ENCODE data around the gene ABCG4.
"Not testable (repeated sequence)": the region's sequence is repeated elsewhere in the genome, so short reads cannot be mapped to it uniquely, and the experiment has no call there.

ABCG4 gene

GRCh38 chr11:119188887-119189286, 40.0 kb downstream of the ABCG4 start:
- H3K36me3 ChIP-seq (ENCODE audit: insufficient read depth, low read length), result no peaks in the 10 kb centered on the region
- H3K4me3 ChIP-seq (ENCODE audit: low read depth in 1 of 2, low read length in 2 of 2), result no peak overlapping the region
- H3K9ac ChIP-seq (ENCODE audit: low read length), result no peak overlapping the region
- no peaks in the 10 kb centered on the region for H3K27me3 ChIP-seq (ENCODE audit: control insufficient read depth in 1 of 2, insufficient read depth in 2 of 2, low read length in 2 of 2)
- H3K9me3 ChIP-seq (ENCODE audit: low read length), result no peaks in the 10 kb centered on the region
- H3K27ac ChIP-seq (ENCODE audit: low read depth, low read length), result no peak overlapping the region
- no peaks in the 10 kb centered on the region for H3K4me1 ChIP-seq (ENCODE audit: insufficient read depth, low read length)

DNA sequence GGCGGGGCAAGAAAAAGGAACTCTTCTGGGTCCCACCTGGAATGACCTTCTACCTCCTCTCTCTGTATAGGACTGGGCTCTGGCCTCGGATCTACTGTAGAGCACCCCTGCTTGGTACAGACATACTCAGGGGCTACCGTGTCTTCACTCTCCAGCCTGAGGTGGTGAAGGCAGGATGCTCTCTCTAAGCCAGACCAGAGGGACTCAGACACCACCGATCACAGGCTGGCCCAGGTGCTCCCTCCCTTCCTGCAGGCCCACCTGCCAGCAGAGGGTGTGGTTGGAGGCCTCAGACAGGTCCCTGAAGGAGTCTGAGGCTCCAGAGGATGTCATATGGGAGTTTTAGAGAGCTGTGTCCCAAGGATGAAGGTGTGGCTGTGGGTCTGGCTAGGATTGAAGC, 40.5 kb downstream of the ABCG4 start:
- H3K27me3 ChIP-seq (ENCODE audit: control insufficient read depth in 1 of 2, insufficient read depth in 2 of 2, low read length in 2 of 2), result no peaks in the 10 kb centered on the region
- no peak overlapping the region for H3K9ac ChIP-seq (ENCODE audit: low read length)
- no peak overlapping the region for H3K4me3 ChIP-seq (ENCODE audit: low read depth in 1 of 2, low read length in 2 of 2)
- H3K36me3 ChIP-seq (ENCODE audit: insufficient read depth, low read length), result no peaks in the 10 kb centered on the region
- no peaks in the 10 kb centered on the region for H3K4me1 ChIP-seq (ENCODE audit: insufficient read depth, low read length)
- no peak overlapping the region for H3K27ac ChIP-seq (ENCODE audit: low read depth, low read length)
- H3K9me3 ChIP-seq (ENCODE audit: low read length), result no peaks in the 10 kb centered on the region

GRCh38 chr11:119190531-119190930, 41.7 kb downstream of the ABCG4 start:
- H3K4me3 ChIP-seq (ENCODE audit: low read depth in 1 of 2, low read length in 2 of 2), result no peak overlapping the region
- no peaks in the 10 kb centered on the region for H3K9me3 ChIP-seq (ENCODE audit: low read length)
- no peak overlapping the region for H3K27ac ChIP-seq (ENCODE audit: low read depth, low read length)
- no peak overlapping the region for H3K9ac ChIP-seq (ENCODE audit: low read length)
- no peaks in the 10 kb centered on the region for H3K27me3 ChIP-seq (ENCODE audit: control insufficient read depth in 1 of 2, insufficient read depth in 2 of 2, low read length in 2 of 2)
- no peaks in the 10 kb centered on the region for H3K4me1 ChIP-seq (ENCODE audit: insufficient read depth, low read length)
- no peaks in the 10 kb centered on the region for H3K36me3 ChIP-seq (ENCODE audit: insufficient read depth, low read length)

- H3K27me3 ChIP-seq (ENCODE audit: control insufficient read depth in 1 of 2, insufficient read depth in 2 of 2, low read length in 2 of 2); H3K9me3 ChIP-seq (ENCODE audit: low read length); H3K4me3 ChIP-seq (ENCODE audit: low read depth in 1 of 2, low read length in 2 of 2); H3K36me3 ChIP-seq (ENCODE audit: insufficient read depth, low read length); H3K9ac ChIP-seq (ENCODE audit: low read length); H3K4me1 ChIP-seq (ENCODE audit: insufficient read depth, low read length); H3K27ac ChIP-seq (ENCODE audit: low read depth, low read length): not testable (repeated sequence)
These were observed 42.4 kb downstream of the ABCG4 start for GRCh38 chr11:119191265-119191664.

DNA sequence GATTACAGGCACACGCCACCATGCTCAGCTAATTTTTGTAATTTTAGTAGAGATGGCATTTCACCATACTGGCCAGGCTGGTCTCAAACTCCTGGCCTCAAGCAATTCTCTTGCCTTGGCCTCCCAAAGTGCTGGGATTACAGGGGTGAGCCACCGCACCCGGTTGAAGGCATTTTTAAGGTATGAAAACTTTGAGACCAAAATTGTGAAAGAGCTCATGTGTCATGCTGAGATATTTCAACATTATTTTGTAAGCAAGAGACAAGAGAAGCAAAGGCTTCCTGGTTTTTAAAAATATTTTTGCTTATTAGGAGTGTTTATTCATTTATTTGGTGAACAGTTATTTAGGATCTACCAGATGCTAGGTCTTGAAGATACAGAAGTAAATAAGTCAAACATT, 43.3 kb downstream of the ABCG4 start:
- H3K27ac ChIP-seq (ENCODE audit: low read depth, low read length), result no peak overlapping the region
- no peaks in the 10 kb centered on the region for H3K36me3 ChIP-seq (ENCODE audit: insufficient read depth, low read length)
- H3K9me3 ChIP-seq (ENCODE audit: low read length), result no peaks in the 10 kb centered on the region
- H3K27me3 ChIP-seq (ENCODE audit: control insufficient read depth in 1 of 2, insufficient read depth in 2 of 2, low read length in 2 of 2), result no peaks in the 10 kb centered on the region
- no peak overlapping the region for H3K4me3 ChIP-seq (ENCODE audit: low read depth in 1 of 2, low read length in 2 of 2)
- peaks cover 5% of the 10 kb centered on the region for H3K4me1 ChIP-seq (ENCODE audit: insufficient read depth, low read length)
- no peak overlapping the region for H3K9ac ChIP-seq (ENCODE audit: low read length)

GRCh38 chr11:119193001-119193400, 44.1 kb downstream of the ABCG4 start:
- no peak overlapping the region for H3K4me3 ChIP-seq (ENCODE audit: low read depth in 1 of 2, low read length in 2 of 2)
- peaks cover 6% of the 10 kb centered on the region for H3K4me1 ChIP-seq (ENCODE audit: insufficient read depth, low read length)
- no peaks in the 10 kb centered on the region for H3K36me3 ChIP-seq (ENCODE audit: insufficient read depth, low read length)
- H3K27ac ChIP-seq (ENCODE audit: low read depth, low read length), result no peak overlapping the region
- H3K27me3 ChIP-seq (ENCODE audit: control insufficient read depth in 1 of 2, insufficient read depth in 2 of 2, low read length in 2 of 2), result no peaks in the 10 kb centered on the region
- no peaks in the 10 kb centered on the region for H3K9me3 ChIP-seq (ENCODE audit: low read length)
- no peak overlapping the region for H3K9ac ChIP-seq (ENCODE audit: low read length)

DNA sequence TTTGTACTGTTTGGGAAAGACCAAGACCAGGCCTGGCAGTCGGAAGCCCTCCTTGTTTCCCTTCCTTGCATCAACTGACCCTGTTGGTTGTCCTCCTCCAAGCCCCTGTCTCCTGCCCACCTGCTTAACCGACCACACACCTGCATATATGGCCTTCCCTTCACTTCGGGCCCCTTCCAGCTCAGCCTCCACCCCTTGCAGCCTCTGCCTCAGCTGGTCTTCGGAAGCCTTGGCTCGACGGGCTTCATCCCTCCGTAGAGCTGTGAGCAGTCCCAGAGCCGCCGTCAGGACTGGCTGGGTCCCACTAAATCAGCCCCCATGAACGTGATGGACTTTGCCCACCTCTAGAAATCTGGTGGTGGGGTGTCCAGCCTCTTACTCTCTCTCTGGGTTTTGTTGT, 44.8 kb downstream of the ABCG4 start:
- H3K27ac ChIP-seq (ENCODE audit: low read depth, low read length), result no peak overlapping the region
- H3K4me3 ChIP-seq (ENCODE audit: low read depth in 1 of 2, low read length in 2 of 2), result no peak overlapping the region
- no peak overlapping the region for H3K9ac ChIP-seq (ENCODE audit: low read length)
- H3K27me3 ChIP-seq (ENCODE audit: control insufficient read depth in 1 of 2, insufficient read depth in 2 of 2, low read length in 2 of 2), result no peaks in the 10 kb centered on the region
- no peaks in the 10 kb centered on the region for H3K36me3 ChIP-seq (ENCODE audit: insufficient read depth, low read length)
- peaks cover 6% of the 10 kb centered on the region for H3K4me1 ChIP-seq (ENCODE audit: insufficient read depth, low read length)
- H3K9me3 ChIP-seq (ENCODE audit: low read length), result no peaks in the 10 kb centered on the region

GRCh38 chr11:119194811-119195440, 46.1 kb downstream of the ABCG4 start:
- Histone ChIP-seq H3K27ac (ENCODE audit: low read depth, low read length) (no peak overlapping the region), H3K4me3 (ENCODE audit: low read depth in 1 of 2, low read length in 2 of 2) (no peak overlapping the region), H3K9me3 (ENCODE audit: low read length) (no peaks in the 10 kb centered on the region), H3K9ac (ENCODE audit: low read length) (no peak overlapping the region), H3K27me3 (ENCODE audit: control insufficient read depth in 1 of 2, insufficient read depth in 2 of 2, low read length in 2 of 2) (no peaks in the 10 kb centered on the region), H3K4me1 (ENCODE audit: insufficient read depth, low read length) (peaks cover 6% of the 10 kb centered on the region), H3K36me3 (ENCODE audit: insufficient read depth, low read length) (no peaks in the 10 kb centered on the region)

DNA sequence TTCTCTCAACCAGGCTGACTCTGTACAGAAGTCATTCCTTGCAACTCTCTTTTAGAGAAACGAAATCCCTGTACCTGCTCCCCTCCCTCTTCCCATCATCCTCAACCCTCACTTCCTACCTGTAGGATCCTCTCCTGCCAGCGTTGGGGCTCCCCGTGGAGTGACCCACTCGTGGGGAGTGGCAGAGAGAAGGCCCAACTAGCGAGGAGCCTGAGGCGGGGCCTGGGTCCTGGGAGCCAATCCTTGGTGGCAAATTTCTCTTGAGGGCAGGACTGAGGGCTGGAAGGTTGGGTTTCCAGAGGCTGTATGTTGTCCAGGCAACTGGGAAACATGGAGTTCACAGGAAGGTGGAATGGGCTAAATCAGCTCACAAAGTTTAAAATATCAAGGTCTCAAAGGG, 46.8 kb downstream of the ABCG4 start:
- Histone ChIP-seq H3K36me3 (ENCODE audit: insufficient read depth, low read length) (no peaks in the 10 kb centered on the region), H3K9me3 (ENCODE audit: low read length) (no peaks in the 10 kb centered on the region), H3K9ac (ENCODE audit: low read length) (no peak overlapping the region), H3K4me1 (ENCODE audit: insufficient read depth, low read length) (peaks cover 6% of the 10 kb centered on the region), H3K27ac (ENCODE audit: low read depth, low read length) (no peak overlapping the region), H3K27me3 (ENCODE audit: control insufficient read depth in 1 of 2, insufficient read depth in 2 of 2, low read length in 2 of 2) (no peaks in the 10 kb centered on the region), H3K4me3 (ENCODE audit: low read depth in 1 of 2, low read length in 2 of 2) (no peak overlapping the region)

GRCh38 chr11:119196833-119197483, 48.1 kb downstream of the ABCG4 start:
- Histone ChIP-seq H3K36me3 (ENCODE audit: insufficient read depth, low read length) (no peaks in the 10 kb centered on the region), H3K4me3 (ENCODE audit: low read depth in 1 of 2, low read length in 2 of 2) (no peak overlapping the region), H3K27me3 (ENCODE audit: control insufficient read depth in 1 of 2, insufficient read depth in 2 of 2, low read length in 2 of 2) (no peaks in the 10 kb centered on the region), H3K9ac (ENCODE audit: low read length) (no peak overlapping the region), H3K27ac (ENCODE audit: low read depth, low read length) (no peak overlapping the region), H3K4me1 (ENCODE audit: insufficient read depth, low read length) (peaks cover 6% of the 10 kb centered on the region), H3K9me3 (ENCODE audit: low read length) (no peaks in the 10 kb centered on the region)

GRCh38 chr11:119198925-119199324, 50.1 kb downstream of the ABCG4 start:
- H3K27me3 ChIP-seq (ENCODE audit: control insufficient read depth in 1 of 2, insufficient read depth in 2 of 2, low read length in 2 of 2), result no peaks in the 10 kb centered on the region
- no peak overlapping the region for H3K4me3 ChIP-seq (ENCODE audit: low read depth in 1 of 2, low read length in 2 of 2)

GRCh38 chr11:119201236-119201635, 52.4 kb downstream of the ABCG4 start:
- H3K9ac ChIP-seq (ENCODE audit: low read length); H3K27ac ChIP-seq (ENCODE audit: low read depth, low read length); H3K36me3 ChIP-seq (ENCODE audit: insufficient read depth, low read length); H3K27me3 ChIP-seq (ENCODE audit: control insufficient read depth in 1 of 2, insufficient read depth in 2 of 2, low read length in 2 of 2); H3K4me3 ChIP-seq (ENCODE audit: low read depth in 1 of 2, low read length in 2 of 2); H3K9me3 ChIP-seq (ENCODE audit: low read length): not testable (repeated sequence)
- H3K4me1 ChIP-seq (ENCODE audit: insufficient read depth, low read length), result peaks cover 12% of the 10 kb centered on the region

More at GRCh38 chr11:119198925-119199324, 50.1 kb downstream of the ABCG4 start:
- Histone ChIP-seq H3K9ac (ENCODE audit: low read length) (no peak overlapping the region), H3K9me3 (ENCODE audit: low read length) (no peaks in the 10 kb centered on the region), H3K27ac (ENCODE audit: low read depth, low read length) (no peak overlapping the region), H3K36me3 (ENCODE audit: insufficient read depth, low read length) (no peaks in the 10 kb centered on the region), H3K4me1 (ENCODE audit: insufficient read depth, low read length) (peaks cover 6% of the 10 kb centered on the region)
